ENCODE results near the gene NUDT14. TPM values are rescaled to one million over a fixed set of nuclear protein-coding genes. Genes with fewer than 3 reads are reported as not detected.

NUDT14 gene
- total RNA-seq, 1 experiment from 2014 or later = 75.3 TPM

GRCh38 chr14:105176513-105176912, 4.6 kb downstream of the NUDT14 start:
- intact Hi-C loops (cut with micrococcal nuclease; ENCODE audit: unreplicated experiment) (no loop called here), in situ Hi-C loops (cut with HindIII; ENCODE audit: low pct_unique_long_range_greater_than_20kb, low sequenced_read_pairs) (no loop called here)

GRCh38 chr14:105173901-105174894, 6.9 kb downstream of the NUDT14 start:
- ChIA-PET CTCF (no interaction called here), POLR2A (no interaction called here)
- Histone ChIP-seq H3K4me1 (ENCODE audit: control insufficient read depth, insufficient read depth, low read length) (peaks cover 21% of the 10 kb centered on the region), H3K27me3 (ENCODE audit: control insufficient read depth, insufficient read depth, low read length) (no peaks in the 10 kb centered on the region), H3K27ac (ENCODE audit: low read length) (no peak overlapping the region), H3K4me3 (ENCODE audit: low read depth in 2 of 2, low read length in 2 of 2) (no peak overlapping the region), H3K9me3 (ENCODE audit: control insufficient read depth, insufficient read depth, low read depth, low read length) (no peaks in the 10 kb centered on the region), H3K36me3 (ENCODE audit: control insufficient read depth, insufficient read depth, low read length) (no peaks in the 10 kb centered on the region)
- in situ Hi-C loops (cut with HindIII; ENCODE audit: low pct_unique_long_range_greater_than_20kb, low sequenced_read_pairs) (no loop called here), intact Hi-C loops (cut with micrococcal nuclease; ENCODE audit: unreplicated experiment) (no loop called here)
- TF ChIP-seq TCF7L2 (IDR thresholded peaks at IDR 0.05; ENCODE audit: low read depth, low read length) = no peak
- no peak for TF ChIP-seq SIN3A (IDR thresholded peaks at IDR 0.05; ENCODE audit: borderline replicate concordance, insufficient read depth, low read depth, low read length)
- no peak for TF ChIP-seq CTCF (IDR thresholded peaks at IDR 0.05)
- no peak for TF ChIP-seq REST (IDR thresholded peaks at IDR 0.05; ENCODE audit: insufficient read depth in 1 of 2, low read depth in 2 of 2, low read length in 1 of 2)
- no peak for DNase-seq (ENCODE audit: low read depth, low spot score)
- ATAC-seq = no peak
- no TSS peak for BruUV-seq (replicated peaks)

More at GRCh38 chr14:105176513-105176912, 4.6 kb downstream of the NUDT14 start:
- Histone ChIP-seq H3K36me3 (ENCODE audit: control insufficient read depth, insufficient read depth, low read length) (no peaks in the 10 kb centered on the region), H3K27me3 (ENCODE audit: control insufficient read depth, insufficient read depth, low read length) (no peaks in the 10 kb centered on the region), H3K4me1 (ENCODE audit: control insufficient read depth, insufficient read depth, low read length) (peaks cover 3% of the 10 kb centered on the region; the same call in 1 of the 2 replicates), H3K4me3 (ENCODE audit: low read depth in 2 of 2, low read length in 2 of 2) (no peak overlapping the region), H3K9me3 (ENCODE audit: control insufficient read depth, insufficient read depth, low read depth, low read length) (no peaks in the 10 kb centered on the region), H3K27ac (ENCODE audit: low read length) (no peak overlapping the region)
- POLR2A ChIA-PET = no interaction called here
- ATAC-seq (no peak), DNase-seq (ENCODE audit: low read depth, low spot score) (no peak)
- no TSS peak for BruUV-seq (replicated peaks)
- CTCF ChIA-PET = no interaction called here
- TF ChIP-seq REST (IDR thresholded peaks at IDR 0.05; ENCODE audit: insufficient read depth in 1 of 2, low read depth in 2 of 2, low read length in 1 of 2) (no peak), POLR2AphosphoS5 (IDR thresholded peaks at IDR 0.05; ENCODE audit: low read depth, low read length) (no peak), SIN3A (IDR thresholded peaks at IDR 0.05; ENCODE audit: borderline replicate concordance, insufficient read depth, low read depth, low read length) (no peak), TCF7L2 (IDR thresholded peaks at IDR 0.05; ENCODE audit: low read depth, low read length) (no peak), CTCF (IDR thresholded peaks at IDR 0.05) (no peak)
